KOPT-K1 (cell line): Measurements from ENCODE around the gene PDGFRB.

Source experiments
- H3K27ac ChIP-seq: fragments of 200-600 bp; sonication (generic); 2 replicates; pipeline ENCODE4 v1.5.1; 2016; ENCODE audit warnings: antibody characterized with exemption, mild to moderate bottlenecking, low read depth, low read length; ENCODE audit not compliant: poor library complexity, severe bottlenecking
- H3K36me3 ChIP-seq: fragments of 200-600 bp; sonication (generic); 2 replicates; pipeline ENCODE4 v1.5.1; 2017; ENCODE audit warnings: antibody characterized with exemption, mild to moderate bottlenecking, low read length, moderate library complexity; ENCODE audit not compliant: insufficient read depth
- H3K9me3 ChIP-seq: fragments of 200-600 bp; sonication (generic); 2 replicates; pipeline ENCODE4 v1.5.1; 2017; ENCODE audit warnings: antibody characterized with exemption, low read length, mild to moderate bottlenecking; ENCODE audit not compliant: insufficient read depth, poor library complexity, severe bottlenecking

Gene PDGFRB

DNA sequence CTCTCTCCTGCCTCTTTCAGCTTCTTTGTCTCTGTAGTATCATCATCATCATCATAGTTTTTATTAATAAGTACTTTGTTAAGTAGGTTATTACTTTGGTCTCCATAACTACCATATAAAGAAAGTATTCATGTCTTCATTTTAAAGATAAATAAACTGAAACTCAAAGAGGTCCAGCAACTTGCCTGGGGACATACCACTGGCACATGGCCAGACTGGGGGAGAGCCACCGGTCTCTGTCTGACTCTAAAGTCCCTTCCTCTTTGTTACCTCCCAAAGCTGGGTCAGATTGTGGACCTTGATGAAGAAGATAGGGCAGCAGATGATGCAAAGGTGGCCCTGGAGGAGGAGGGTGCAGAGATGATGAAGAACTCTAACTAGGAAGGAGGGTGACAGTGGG lies 19.4 kb upstream of the PDGFRB start:
- Histone ChIP-seq H3K9me3 (no peaks in the 10 kb centered on the region), H3K27ac (no peak overlapping the region)

DNA sequence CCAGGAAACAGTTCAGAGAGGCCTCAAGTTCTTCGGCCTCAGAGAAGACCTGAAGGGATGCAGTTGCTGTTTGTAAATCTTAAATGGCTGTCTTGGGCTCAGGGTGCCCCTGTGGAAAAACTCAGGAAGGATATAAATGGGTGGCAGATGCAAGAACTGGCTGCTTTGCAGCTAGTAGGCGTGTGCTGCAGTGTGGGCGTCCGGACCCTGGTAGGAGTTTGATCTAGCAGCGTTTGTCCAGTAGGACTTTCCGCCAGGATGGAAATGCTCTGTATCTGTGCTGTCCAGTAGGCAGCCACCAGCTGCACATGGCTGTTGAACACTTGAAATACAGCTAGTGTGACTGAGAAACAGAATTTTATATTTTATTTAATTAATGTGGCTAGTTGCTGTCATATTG lies 18.6 kb upstream of the PDGFRB start:
- Histone ChIP-seq H3K36me3 (no peaks in the 10 kb centered on the region), H3K9me3 (no peaks in the 10 kb centered on the region)

More for the DNA sequence above, 19.4 kb upstream of the PDGFRB start:
- H3K36me3 ChIP-seq: no peaks in the 10 kb centered on the region

DNA sequence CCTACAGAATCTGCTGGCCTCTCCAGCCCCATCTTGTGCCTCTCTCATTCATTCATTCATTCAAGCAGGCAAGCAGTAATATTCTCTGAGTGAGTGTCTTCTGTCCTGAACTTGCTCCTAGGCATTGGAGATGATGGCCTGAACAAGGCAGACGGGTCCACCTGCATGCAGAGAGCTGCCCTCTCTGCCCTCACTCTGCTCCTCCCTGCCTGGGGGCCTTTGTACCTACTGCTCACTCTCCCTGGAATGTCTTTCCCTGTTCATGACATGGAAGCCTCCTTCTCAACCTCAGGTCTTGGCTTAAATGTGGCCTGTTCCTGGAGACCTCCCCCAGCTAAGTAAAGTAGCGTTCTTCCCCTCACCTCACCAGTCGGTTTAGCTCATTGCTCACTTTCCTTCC lies 17.5 kb upstream of the PDGFRB start:
- Histone ChIP-seq H3K27ac (no peak overlapping the region), H3K36me3 (no peaks in the 10 kb centered on the region), H3K9me3 (no peaks in the 10 kb centered on the region)

More for the DNA sequence above, 18.6 kb upstream of the PDGFRB start:
- no peak overlapping the region for H3K27ac ChIP-seq

DNA sequence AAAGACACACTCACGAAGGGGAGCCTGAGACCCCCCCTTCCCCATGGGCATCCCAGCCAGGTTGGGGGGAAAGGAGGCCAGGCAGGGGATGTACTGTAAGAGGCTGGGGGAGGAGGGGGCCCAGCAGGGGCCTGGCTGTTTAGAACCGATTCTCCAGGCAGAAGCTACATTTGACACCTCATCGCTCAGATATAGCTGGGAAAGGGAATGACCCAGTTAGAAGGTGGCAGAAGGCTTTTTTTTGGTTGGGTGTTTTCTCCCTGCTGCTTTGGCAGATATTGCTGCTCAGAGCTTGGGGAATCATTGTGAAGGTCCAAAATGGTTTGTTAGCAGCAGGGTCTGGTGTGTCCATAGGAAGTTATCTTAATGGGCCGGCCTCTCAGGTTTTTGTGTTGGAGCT lies 16.9 kb upstream of the PDGFRB start:
- Histone ChIP-seq H3K9me3 (no peaks in the 10 kb centered on the region), H3K27ac (no peak overlapping the region), H3K36me3 (no peaks in the 10 kb centered on the region)

DNA sequence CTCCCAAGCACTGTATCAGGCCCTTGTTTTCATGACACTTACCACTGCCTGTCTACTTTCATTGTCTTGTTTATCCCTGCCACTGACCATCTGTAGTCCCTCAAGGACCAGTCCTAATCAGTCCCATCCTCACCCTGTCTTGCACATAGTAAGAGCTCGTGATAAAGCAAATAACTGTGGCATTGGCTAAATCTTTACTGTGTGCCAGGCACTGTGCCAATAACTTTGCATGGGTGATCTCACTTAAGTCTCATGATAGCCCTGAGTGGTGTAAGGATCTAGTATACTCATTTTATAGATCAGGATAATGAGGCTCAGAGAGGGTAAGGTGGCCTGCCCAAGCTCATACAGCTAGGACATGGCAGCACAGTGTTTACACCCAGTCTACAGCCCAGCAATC lies 16.5 kb upstream of the PDGFRB start:
- Histone ChIP-seq H3K9me3 (no peaks in the 10 kb centered on the region), H3K27ac (no peak overlapping the region), H3K36me3 (no peaks in the 10 kb centered on the region)

DNA sequence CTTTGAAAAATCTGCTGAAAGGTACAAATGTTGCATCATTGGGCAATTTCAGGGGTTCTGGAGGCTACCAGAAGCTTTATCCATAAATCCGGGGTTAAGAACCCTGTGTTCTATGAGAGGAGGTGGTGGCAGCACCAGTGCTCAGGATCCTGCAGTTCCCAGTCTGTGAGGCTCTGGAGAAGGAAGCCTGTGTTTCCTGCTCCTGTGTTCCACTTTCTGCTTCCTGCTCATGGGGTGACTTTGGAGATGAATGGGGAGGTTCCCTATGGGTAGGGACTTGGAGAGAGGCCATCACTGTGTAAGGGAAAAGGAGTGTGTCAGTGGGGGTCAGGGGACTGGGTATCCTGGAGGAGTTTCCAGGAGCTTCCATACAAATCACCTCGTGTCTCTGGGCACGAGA lies 13.2 kb upstream of the PDGFRB start:
- Histone ChIP-seq H3K27ac (no peak overlapping the region), H3K36me3 (no peaks in the 10 kb centered on the region), H3K9me3 (no peaks in the 10 kb centered on the region)

DNA sequence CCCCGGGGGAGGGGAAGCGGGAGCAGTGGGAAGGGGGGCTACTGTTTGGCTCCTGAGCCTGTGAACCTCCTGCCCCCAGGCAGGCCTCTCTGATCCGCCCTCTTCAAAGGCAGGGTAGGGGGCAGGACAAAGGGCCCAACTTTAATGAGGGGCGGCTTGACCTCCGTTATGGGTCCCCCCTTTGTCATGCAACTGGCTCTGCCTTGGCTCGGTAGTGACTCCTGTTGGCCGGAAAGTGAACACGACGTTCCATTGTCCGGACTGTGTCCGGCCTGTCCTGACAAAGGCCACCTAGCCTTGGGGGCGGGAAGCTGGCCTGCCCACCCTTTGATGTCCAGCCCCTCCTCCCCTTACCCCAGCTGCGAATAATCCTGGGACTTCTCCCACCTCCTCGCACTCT lies 12.3 kb upstream of the PDGFRB start:
- no peaks in the 10 kb centered on the region for H3K36me3 ChIP-seq
- no peaks in the 10 kb centered on the region for H3K9me3 ChIP-seq
- no peak overlapping the region for H3K27ac ChIP-seq

DNA sequence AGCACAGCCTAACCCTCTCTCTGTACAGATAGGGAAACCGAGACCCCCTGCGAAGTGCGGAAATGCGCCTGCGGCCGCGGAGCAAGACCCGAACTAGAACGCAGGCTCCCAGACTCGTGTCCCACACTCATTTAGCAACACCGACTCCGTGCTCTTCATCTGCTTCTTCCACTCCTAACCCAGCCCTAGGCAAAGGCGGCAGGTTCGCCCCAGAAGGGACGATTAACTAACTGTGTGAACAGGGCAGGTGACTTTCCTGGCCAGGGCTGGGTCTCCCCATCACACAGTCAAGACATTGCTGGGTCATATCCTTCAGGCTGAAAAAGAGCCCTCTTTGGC lies 11.8 kb upstream of the PDGFRB start:
- H3K9me3 ChIP-seq: no peaks in the 10 kb centered on the region
- H3K36me3 ChIP-seq: no peaks in the 10 kb centered on the region
- no peak overlapping the region for H3K27ac ChIP-seq

DNA sequence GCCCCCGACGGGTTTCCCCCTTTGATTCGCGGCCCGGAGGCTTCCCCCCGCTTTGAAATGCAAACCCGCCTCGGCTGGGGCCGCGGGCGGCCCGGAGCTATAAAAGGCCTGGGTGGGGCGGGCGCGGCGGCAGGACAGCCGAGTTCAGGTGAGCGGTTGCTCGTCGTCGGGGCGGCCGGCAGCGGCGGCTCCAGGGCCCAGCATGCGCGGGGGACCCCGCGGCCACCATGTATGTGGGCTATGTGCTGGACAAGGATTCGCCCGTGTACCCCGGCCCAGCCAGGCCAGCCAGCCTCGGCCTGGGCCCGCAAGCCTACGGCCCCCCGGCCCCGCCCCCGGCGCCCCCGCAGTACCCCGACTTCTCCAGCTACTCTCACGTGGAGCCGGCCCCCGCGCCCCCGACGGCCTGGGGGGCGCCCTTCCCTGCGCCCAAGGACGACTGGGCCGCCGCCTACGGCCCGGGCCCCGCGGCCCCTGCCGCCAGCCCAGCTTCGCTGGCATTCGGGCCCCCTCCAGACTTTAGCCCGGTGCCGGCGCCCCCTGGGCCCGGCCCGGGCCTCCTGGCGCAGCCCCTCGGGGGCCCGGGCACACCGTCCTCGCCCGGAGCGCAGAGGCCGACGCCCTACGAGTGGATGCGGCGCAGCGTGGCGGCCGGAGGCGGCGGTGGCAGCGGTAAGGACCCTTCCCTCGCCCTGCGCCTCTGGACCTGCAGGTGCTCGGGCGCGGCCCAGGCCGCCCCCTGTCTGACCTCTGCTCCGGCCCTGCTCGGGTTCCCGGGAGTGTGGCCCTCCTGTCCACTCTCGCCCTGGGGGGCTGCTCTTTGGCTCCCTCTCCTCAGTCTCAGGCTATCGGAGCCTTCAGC lies 11.2 kb upstream of the PDGFRB start, which contains the start of gene CDX1:
CDX1 (plus strand) TSS at position 129 of the 862 bp plus-strand sequence; CDS start at position 228, 99 bp downstream.
- Histone ChIP-seq H3K36me3 (no peaks in the 10 kb centered on the region), H3K27ac (no peak within 1 kb of the TSS), H3K9me3 (no peaks in the 10 kb centered on the region)

DNA sequence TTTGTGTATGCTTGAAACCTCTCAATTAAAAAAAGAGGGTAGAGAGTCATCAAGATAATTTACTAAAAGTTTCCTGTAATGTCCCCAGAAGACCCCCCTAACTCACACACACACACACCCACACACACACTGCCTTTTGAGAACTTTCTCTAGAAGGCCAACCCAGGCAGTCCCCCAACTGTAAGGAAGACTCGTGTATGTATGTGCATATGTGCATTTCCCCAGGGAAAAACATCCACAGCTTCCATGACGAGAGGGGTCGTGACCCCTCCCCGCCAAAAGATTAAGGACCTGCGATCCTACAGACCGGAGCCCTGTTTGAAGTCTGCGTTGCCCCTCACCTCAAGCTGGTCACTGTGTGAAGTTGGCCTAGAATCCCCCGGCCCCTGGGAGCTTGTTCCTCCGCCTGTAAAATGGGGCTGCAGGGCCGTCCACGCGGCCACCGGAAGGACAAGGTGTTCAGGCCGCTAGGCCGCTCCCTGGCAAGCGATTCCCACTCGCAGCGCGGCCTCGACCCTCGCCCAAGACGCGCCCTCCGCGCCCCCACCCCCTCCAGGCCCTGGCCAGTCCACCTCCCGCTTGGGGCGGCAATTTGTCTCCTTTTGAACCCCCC lies 10.5 kb upstream of the PDGFRB start:
- H3K36me3 ChIP-seq: no peaks in the 10 kb centered on the region
- no peaks in the 10 kb centered on the region for H3K9me3 ChIP-seq
- H3K27ac ChIP-seq: no peak overlapping the region

DNA sequence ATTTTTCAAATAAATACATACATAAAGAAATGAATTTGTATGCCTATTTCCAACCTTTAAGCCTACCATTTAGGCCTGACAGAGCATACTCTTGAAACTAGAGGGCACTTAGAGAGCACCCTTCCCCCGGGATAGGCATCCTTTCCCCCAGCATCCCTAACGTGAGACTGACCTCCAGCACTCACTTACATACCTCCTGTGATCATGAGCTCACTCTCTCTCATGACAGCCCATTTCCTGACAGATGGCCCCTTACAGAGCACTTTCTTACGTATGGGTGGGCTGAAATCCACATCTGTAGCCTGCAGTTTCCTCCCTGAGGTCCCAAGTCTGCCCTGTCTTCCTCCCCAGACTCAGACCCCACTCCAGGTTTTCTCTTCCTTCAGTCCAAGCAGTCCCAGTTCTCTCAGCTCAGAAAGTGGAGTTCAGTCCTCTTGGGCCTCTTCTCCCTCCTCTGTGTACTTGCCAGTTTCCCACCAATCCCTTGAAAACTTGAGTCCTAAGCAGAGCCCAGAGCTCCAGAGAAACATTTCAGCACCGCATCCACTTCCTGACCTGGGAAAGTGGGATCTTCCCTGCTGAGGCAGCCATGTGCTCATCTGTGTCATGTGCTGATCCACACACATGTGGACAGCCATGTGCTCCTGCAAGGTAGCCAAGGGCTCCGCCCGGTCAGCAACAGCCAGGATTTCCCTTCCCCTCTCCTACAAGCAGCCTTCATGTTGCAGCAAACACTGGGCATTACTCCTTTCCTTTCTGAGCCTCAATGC lies 8.8 kb upstream of the PDGFRB start:
- no peak overlapping the region for H3K27ac ChIP-seq
- H3K36me3 ChIP-seq: no peaks in the 10 kb centered on the region
- no peaks in the 10 kb centered on the region for H3K9me3 ChIP-seq

DNA sequence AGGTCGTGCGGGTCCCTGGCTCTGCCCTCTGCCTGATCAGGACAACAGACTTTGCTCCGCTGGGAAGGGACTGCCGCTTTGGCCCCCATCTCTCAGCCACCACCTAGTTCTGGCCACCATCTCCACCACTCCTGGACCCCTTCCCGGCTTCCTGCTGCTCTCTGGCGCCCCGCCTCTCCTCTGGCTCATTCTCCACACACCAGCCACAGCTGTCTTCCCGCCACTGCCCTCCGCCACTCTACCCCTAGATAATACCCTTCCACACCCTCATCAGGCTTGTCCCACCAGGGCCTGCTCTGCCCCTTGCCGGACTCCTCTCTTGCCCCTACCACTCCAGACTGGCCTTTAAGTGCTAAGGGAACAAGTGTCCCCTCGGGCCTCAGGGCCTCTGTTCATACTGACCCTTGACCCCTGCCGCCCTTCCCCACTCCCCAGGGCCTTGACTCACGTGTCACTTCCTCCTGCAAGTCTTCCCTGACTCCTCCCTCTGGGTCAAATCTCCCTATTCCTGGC lies 8.0 kb upstream of the PDGFRB start:
- Histone ChIP-seq H3K9me3 (no peaks in the 10 kb centered on the region), H3K36me3 (no peaks in the 10 kb centered on the region), H3K27ac (no peak overlapping the region)

DNA sequence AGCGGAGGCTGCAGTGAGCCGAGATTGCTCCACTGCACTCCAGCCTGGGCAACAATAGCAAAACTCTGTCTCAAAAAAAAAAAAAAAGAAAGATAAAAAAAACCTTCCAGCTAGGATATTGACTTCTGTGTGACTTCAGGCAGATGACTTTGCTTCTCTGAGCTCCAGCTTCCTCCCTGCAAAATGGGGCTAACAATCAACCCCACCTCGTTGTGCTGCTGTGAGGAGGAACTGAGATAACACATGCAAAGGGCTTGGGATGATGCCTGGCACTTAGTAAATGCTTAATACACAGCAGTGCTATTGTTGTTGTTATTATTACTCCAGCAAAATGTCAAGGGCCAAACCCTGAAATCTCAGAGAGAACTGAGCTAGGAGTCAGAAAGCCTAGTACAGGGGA lies 7.4 kb upstream of the PDGFRB start:
- Histone ChIP-seq H3K9me3 (no peaks in the 10 kb centered on the region), H3K27ac (no peak overlapping the region), H3K36me3 (no peaks in the 10 kb centered on the region)

DNA sequence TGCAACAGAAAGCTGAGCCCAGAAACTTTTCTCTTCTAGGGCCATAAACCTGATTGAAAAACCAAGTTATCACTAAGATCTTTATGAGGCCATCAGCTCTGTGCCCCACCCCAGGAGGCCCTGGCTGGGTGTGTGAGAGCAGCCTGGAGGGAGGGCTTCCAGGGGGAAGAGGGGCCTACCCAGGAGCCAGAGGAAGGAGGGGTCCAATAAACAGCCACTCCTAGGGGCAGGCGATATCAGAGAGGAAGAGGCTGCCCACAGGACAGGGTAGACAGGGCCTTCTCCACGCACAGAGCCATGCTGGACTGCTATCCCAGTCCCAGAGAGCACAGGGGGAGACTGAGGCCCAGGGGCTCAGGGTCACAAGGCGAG lies 6.5 kb upstream of the PDGFRB start:
- no peaks in the 10 kb centered on the region for H3K9me3 ChIP-seq
- no peak overlapping the region for H3K27ac ChIP-seq
- no peaks in the 10 kb centered on the region for H3K36me3 ChIP-seq
